Transverse colon (tissue), 4 donors: ENCODE measurements around the gene KPNB1. TPM values are rescaled to one million over a fixed set of nuclear protein-coding genes. Genes with fewer than 3 reads are reported as not detected.
A peak's percentile ranks its signal among the peaks of the same experiment; 100 is the strongest.

Experiments used
- DNase-seq: peaks from one replicate; pipeline ENCODE4 v3.0.0-alpha.2; 2019
- H3K27ac ChIP-seq, 4 donors: fragments of 200-600 bp; sonication (generic); 2 replicates each; pipeline ENCODE4 v1.5.1; 2016 to 2018; ENCODE audit warnings: inconsistent platforms in 4 of 4
- H3K27me3 ChIP-seq: fragments of 200-600 bp; sonication (generic); 2 replicates; pipeline ENCODE4 v1.5.1; 2017; ENCODE audit warnings: inconsistent platforms
- H3K36me3 ChIP-seq, 4 donors: fragments of 200-600 bp; sonication (generic); 2 replicates each; pipeline ENCODE4 v1.5.1; 2017 to 2019; ENCODE audit warnings: inconsistent platforms in 4 of 4
- H3K4me1 ChIP-seq, 4 donors: fragments of 200-600 bp; sonication (generic); 2 replicates each; pipeline ENCODE4 v1.5.1; 2017 to 2020; ENCODE audit warnings: inconsistent platforms in 4 of 4
- H3K4me3 ChIP-seq, 4 donors: fragments of 200-600 bp; sonication (generic); 1 replicate in 1 of 4; 2 replicates in 3 of 4; pipeline versions ENCODE4 v1.5.1 to v1.6.1; 2017 to 2019; ENCODE audit warnings: inconsistent platforms in 4 of 4
- H3K9me3 ChIP-seq, 2 donors: fragments of 200-600 bp; sonication (generic); 2 replicates each; pipeline ENCODE4 v1.5.1; 2017 to 2019; ENCODE audit warnings: inconsistent platforms in 2 of 2
- EP300 ChIP-seq: sonication (generic); formaldehyde crosslinking; IDR thresholded peaks from one replicate; pipeline ENCODE4 v1.6.1; 2017; ENCODE audit warnings: antibody characterized with exemption, low read depth
- POLR2A ChIP-seq: fragments of 450-650 bp; IDR thresholded peaks from one replicate; pipeline ENCODE4 v1.6.1; 2016; ENCODE audit warnings: antibody characterized with exemption, mild to moderate bottlenecking, moderate library complexity
- POLR2AphosphoS5 ChIP-seq, 3 donors: sonication (generic); formaldehyde crosslinking; IDR thresholded peaks; one replicate each; pipeline ENCODE4 v1.6.1; 2016; ENCODE audit warnings: antibody characterized with exemption in 3 of 3
- whole genome bisulfite sequencing, 2 donors: methylation state at CpG; one replicate each; pipeline ENCODE4 v1.1.5; 2018; ENCODE audit warnings: low coverage in 1 of 2; 5-methylcytosine and 5-hydroxymethylcytosine counted together
- in situ Hi-C, 4 donors: fragments of 200-750 bp; cut with MboI; loops; one replicate each; pipeline versions ENCODE4 v1.15.0 to v1.15.1; 2017; ENCODE audit warnings: low sequenced_read_pairs in 3 of 4, low pct_ligation_motif_present in 1 of 4, low pct_unique_long_range_greater_than_20kb in 1 of 4
- intact Hi-C: fragments of 100-400 bp; cut with DNase I; formaldehyde crosslinking; loops from one replicate; pipeline ENCODE4 v1.15.1; 2023; ENCODE audit warnings: low total_unique reads
- total RNA-seq, 4 donors: library from RNA; depleted of rRNA; stranded (reverse); fragments of >200 nt; gene quantifications; one replicate each; pipeline ENCODE4 v1.1.0, GENCODE V29; 2016
- TF ChIP-seq, protein P1 (sequence below), 5 experiments: fragments of 200-600 bp in 3 of 5; fragments of 450-650 bp in 2 of 5; sonication (generic) in 3 of 5; IDR thresholded peaks; 1 replicate in 2 of 5; 2 replicates in 3 of 5; pipeline ENCODE4 v1.5.1; 2016 to 2017; ENCODE audit warnings: antibody characterized with exemption in 5 of 5, inconsistent platforms in 3 of 5, mild to moderate bottlenecking in 2 of 5, moderate library complexity in 1 of 5

KPNB1 gene
- total RNA-seq, 4 donors from 2014 or later: 39.2 to 176 (median 133) TPM

GRCh38 chr17:47712330-47713023, 62.8 kb downstream of the KPNB1 start:
- no peaks in the 10 kb centered on the region for H3K36me3 ChIP-seq
- no peak overlapping the region for H3K27ac ChIP-seq
- H3K27me3 ChIP-seq: peaks cover 14% of the 10 kb centered on the region
- peaks cover 0 to 12% (median 2%) of the 10 kb centered on the region in 4 donors for H3K4me1 ChIP-seq
- intact Hi-C loops (no loop called here), in situ Hi-C loops (no loop called here)
- no peak overlapping the region for H3K4me3 ChIP-seq
- whole genome bisulfite sequencing, 2 donors: 69 to 77% methylated on average over 2 to 5 of the region's 5 CpGs
- TF ChIP-seq EP300 (no peak), POLR2A (no peak), POLR2AphosphoS5 (IDR thresholded peaks at IDR 0.05) (no peak)
- TF ChIP-seq, protein P1, sequence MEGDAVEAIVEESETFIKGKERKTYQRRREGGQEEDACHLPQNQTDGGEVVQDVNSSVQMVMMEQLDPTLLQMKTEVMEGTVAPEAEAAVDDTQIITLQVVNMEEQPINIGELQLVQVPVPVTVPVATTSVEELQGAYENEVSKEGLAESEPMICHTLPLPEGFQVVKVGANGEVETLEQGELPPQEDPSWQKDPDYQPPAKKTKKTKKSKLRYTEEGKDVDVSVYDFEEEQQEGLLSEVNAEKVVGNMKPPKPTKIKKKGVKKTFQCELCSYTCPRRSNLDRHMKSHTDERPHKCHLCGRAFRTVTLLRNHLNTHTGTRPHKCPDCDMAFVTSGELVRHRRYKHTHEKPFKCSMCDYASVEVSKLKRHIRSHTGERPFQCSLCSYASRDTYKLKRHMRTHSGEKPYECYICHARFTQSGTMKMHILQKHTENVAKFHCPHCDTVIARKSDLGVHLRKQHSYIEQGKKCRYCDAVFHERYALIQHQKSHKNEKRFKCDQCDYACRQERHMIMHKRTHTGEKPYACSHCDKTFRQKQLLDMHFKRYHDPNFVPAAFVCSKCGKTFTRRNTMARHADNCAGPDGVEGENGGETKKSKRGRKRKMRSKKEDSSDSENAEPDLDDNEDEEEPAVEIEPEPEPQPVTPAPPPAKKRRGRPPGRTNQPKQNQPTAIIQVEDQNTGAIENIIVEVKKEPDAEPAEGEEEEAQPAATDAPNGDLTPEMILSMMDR (IDR thresholded peaks at IDR 0.05): no peak
- H3K9me3 ChIP-seq: no peaks in the 10 kb centered on the region
- DNase-seq: no peak

- H3K27me3 ChIP-seq: peaks cover 23% of the 10 kb centered on the region
- DNase-seq: no peak
- H3K4me1 ChIP-seq: peaks cover 0 to 2% (median under 1%) of the 10 kb centered on the region in 4 donors
- WGBS, 2 donors: 51% methylated on average over 15 of the region's 15 CpGs; no CpG with 5 or more reads in 1 of the 2 donors
- no peak overlapping the region for H3K27ac ChIP-seq
- TF ChIP-seq, protein P1 (IDR thresholded peaks at IDR 0.05): no peak
- no peak for TF ChIP-seq EP300
- no peak for TF ChIP-seq POLR2AphosphoS5 (IDR thresholded peaks at IDR 0.05)
- intact Hi-C loops (no loop called here), in situ Hi-C loops (no loop called here)
- no peaks in the 10 kb centered on the region for H3K36me3 ChIP-seq
- no peaks in the 10 kb centered on the region for H3K9me3 ChIP-seq
- H3K4me3 ChIP-seq: no peak overlapping the region
Measured at GRCh38 chr17:47713980-47714700, 64.4 kb downstream of the KPNB1 start.

GRCh38 chr17:47714773-47715396, 65.2 kb downstream of the KPNB1 start:
- H3K27me3 ChIP-seq: peaks cover 30% of the 10 kb centered on the region

More at GRCh38 chr17:47714773-47715396, 65.2 kb downstream of the KPNB1 start:
- TF ChIP-seq, protein P1 (IDR thresholded peaks at IDR 0.05): no peak
- in situ Hi-C loops (no loop called here), intact Hi-C loops (no loop called here)
- Histone ChIP-seq H3K36me3 (no peaks in the 10 kb centered on the region), H3K9me3 (no peaks in the 10 kb centered on the region), H3K27ac (no peak overlapping the region), H3K4me1 (no peaks in the 10 kb centered on the region), H3K4me3 (no peak overlapping the region)
- 56% methylated on average over 6 of the region's 6 CpGs; no CpG with 5 or more reads in 1 of the 2 donors for WGBS, 2 donors
- peak; percentile 48 for DNase-seq
